ENCODE measurements around the gene DPPA5. TPM values are rescaled to one million over a fixed set of nuclear protein-coding genes. Genes with fewer than 3 reads are reported as not detected.

DPPA5 gene
- total RNA-seq, 1 experiment from 2014 or later = 1.2 TPM

Other genes with a start within 250 kb of the DPPA5 start
- 0.37 TPM in 1 of 2 replicates, not detected in the other for gene KHDC1L, start 128.8 kb downstream of the DPPA5 start, total RNA-seq (2021)
- gene KHDC1, start 91.1 kb downstream of the DPPA5 start, total RNA-seq (2021) = 7.7 and 7.8 TPM in 2 replicates
- gene KHDC3L, start 8.4 kb upstream of the DPPA5 start, total RNA-seq (2021) = 0.22 TPM in 1 of 2 replicates, not detected in the other
- gene OOEP, start 15.6 kb upstream of the DPPA5 start, total RNA-seq (2021) = not detected in 2 replicates
- 0.33 TPM in 1 of 2 replicates, not detected in the other for gene DDX43, start 40.6 kb upstream of the DPPA5 start, total RNA-seq (2021)
- 1.7 and 1.8 TPM in 2 replicates for gene CGAS, start 98.0 kb upstream of the DPPA5 start, total RNA-seq (2021)
- gene MTO1, start 107.5 kb upstream of the DPPA5 start, total RNA-seq (2021) = 23.9 and 27.8 TPM in 2 replicates
- gene EEF1A1, start 166.8 kb upstream of the DPPA5 start, total RNA-seq (2021) = 13,057 and 13,182 TPM in 2 replicates